ENCODE results near the gene RHBG.

Gene RHBG

DNA sequence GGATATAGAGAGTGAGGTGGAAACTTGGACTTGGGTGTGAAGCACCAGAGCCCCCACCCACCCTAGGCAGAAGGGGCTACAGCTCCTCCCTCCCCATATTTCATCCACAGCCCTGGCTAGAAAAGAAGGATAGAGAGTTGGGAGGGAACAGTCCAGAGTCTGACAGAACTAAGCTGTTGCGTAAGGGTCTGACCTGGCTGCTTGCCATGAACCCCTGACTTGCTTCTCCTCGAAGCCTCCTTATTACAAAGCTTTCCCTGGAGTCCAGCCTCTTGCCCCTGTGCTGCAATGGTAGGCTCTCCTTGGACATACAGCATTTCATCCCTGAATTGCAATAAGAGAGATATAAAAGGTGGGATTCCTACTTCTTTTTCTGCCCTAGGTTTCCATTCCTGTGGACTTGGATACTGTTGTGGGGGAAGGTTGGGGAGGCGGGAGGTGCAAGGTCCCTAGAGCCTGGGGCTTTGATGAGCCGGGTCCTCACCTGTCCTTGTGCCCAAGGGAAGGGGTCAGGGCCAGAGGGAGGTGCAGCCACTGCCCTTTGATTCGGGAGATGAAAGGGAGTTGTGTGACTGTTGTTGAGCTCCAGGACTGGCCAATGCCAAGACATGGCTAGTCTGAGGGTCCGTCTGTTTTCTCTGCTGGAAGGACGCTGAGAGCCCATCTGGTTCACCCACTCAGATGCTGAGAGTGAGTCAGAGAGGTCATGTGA is 2.7 kb downstream of the RHBG start:
- TF ChIP-seq, protein P1, sequence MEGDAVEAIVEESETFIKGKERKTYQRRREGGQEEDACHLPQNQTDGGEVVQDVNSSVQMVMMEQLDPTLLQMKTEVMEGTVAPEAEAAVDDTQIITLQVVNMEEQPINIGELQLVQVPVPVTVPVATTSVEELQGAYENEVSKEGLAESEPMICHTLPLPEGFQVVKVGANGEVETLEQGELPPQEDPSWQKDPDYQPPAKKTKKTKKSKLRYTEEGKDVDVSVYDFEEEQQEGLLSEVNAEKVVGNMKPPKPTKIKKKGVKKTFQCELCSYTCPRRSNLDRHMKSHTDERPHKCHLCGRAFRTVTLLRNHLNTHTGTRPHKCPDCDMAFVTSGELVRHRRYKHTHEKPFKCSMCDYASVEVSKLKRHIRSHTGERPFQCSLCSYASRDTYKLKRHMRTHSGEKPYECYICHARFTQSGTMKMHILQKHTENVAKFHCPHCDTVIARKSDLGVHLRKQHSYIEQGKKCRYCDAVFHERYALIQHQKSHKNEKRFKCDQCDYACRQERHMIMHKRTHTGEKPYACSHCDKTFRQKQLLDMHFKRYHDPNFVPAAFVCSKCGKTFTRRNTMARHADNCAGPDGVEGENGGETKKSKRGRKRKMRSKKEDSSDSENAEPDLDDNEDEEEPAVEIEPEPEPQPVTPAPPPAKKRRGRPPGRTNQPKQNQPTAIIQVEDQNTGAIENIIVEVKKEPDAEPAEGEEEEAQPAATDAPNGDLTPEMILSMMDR (IDR thresholded peaks at IDR 0.05; ENCODE audit: low read depth, low read length): no peak
- DNase-seq (ENCODE audit: low read depth in 2 of 2): peak; percentile 70 to 86

DNA sequence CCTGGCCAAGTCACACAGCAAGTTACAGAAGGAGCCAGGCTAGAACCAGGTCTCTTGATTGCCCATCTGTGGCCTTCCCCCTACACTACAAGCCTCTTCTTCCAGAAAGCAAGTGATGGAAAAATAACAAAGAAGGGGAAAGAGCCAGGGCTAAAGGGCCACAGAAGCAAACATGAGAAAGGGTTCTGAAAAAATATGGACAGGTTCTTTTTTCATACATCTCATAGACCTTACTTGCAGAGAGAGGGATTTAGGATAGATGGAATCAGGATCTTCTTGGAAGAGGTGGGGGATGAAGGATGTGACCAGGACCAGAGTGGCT is 3.2 kb downstream of the RHBG start:
- no peak overlapping the region for H3K4me3 ChIP-seq (replicated peaks in 1 of 2; ENCODE audit: low read depth in 2 of 2, low read length in 2 of 2)
- DNase-seq (ENCODE audit: low read depth in 2 of 2): no peak
- TF ChIP-seq, protein P1 (IDR thresholded peaks at IDR 0.05; ENCODE audit: low read depth, low read length): no peak

More for the DNA sequence above, 2.7 kb downstream of the RHBG start:
- no peak overlapping the region for H3K4me3 ChIP-seq (replicated peaks in 1 of 2; ENCODE audit: low read depth in 2 of 2, low read length in 2 of 2)

DNA sequence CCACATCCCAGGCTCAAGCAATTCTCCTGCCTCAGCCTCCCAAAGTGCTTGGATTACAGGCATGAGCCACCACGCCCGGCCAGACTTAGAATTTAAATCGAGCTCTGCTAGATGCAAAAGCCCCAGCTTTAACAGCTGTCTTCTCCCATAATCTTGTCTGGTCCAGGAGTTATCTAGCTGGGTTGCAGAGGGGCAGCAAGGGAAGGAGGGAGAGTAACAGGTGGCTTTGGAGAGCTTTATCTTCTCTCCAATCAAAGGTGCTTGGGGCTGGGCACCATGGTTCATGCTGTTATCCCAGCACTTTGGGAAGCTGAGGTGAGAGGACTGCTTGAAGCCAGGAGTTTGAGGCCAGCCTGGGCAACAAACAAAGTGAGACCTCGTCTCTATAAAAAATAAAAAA is 3.9 kb downstream of the RHBG start:
- no peak for DNase-seq (ENCODE audit: low read depth in 2 of 2)
- H3K4me3 ChIP-seq (replicated peaks in 1 of 2; ENCODE audit: low read depth in 2 of 2, low read length in 2 of 2): no peak overlapping the region
- TF ChIP-seq, protein P1 (IDR thresholded peaks at IDR 0.05; ENCODE audit: low read depth, low read length): no peak

DNA sequence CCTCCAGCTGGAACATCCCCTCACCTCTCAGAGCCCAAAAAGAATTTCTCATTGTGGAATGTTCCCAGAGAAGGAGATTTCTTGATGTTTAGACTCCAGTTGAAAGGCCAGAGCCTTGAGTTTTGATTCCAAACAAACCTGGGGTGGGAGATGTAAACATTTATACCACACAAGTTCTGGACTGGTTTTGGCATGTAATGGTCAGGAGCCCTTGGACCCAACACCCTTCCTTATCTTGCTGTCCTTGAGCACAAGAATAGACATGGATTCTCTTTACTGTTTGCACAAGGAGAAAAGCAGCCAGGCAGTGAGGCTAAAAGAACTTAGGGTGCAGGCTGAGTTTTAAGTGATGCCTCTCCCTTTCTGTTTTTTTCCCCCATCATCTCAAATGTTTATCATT is 4.5 kb downstream of the RHBG start:
- TF ChIP-seq, protein P1 (IDR thresholded peaks at IDR 0.05; ENCODE audit: low read depth, low read length): no peak
- no peak for DNase-seq (ENCODE audit: low read depth in 2 of 2)

DNA sequence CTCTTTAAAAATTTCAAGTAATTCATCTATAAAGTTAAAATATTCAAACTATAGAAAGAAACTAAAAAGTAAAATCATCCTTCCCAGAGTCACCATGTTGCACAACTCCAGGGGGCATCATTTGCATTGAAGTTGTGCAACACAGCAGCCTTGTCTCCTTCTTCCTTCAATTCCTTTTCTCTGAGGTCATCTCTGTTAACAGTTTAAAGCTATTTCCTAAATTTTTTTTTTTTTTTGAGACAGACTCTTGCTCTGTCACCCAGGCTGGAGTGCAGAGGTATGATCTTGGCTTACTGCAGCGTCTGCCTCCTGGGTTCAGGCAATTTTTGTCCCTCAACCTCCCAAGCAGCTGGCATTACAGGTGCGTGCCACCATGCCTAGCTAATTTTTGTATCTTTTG is 7.1 kb downstream of the RHBG start:
- H3K4me3 ChIP-seq (replicated peaks in 1 of 2; ENCODE audit: low read depth in 2 of 2, low read length in 2 of 2): no peak overlapping the region
- peak; percentile 54 to 81 for DNase-seq (ENCODE audit: low read depth in 2 of 2)
- TF ChIP-seq, protein P1 (IDR thresholded peaks at IDR 0.05; ENCODE audit: low read depth, low read length): no peak

More for the DNA sequence above, 4.5 kb downstream of the RHBG start:
- H3K4me3 ChIP-seq (replicated peaks in 1 of 2; ENCODE audit: low read depth in 2 of 2, low read length in 2 of 2): no peak overlapping the region

DNA sequence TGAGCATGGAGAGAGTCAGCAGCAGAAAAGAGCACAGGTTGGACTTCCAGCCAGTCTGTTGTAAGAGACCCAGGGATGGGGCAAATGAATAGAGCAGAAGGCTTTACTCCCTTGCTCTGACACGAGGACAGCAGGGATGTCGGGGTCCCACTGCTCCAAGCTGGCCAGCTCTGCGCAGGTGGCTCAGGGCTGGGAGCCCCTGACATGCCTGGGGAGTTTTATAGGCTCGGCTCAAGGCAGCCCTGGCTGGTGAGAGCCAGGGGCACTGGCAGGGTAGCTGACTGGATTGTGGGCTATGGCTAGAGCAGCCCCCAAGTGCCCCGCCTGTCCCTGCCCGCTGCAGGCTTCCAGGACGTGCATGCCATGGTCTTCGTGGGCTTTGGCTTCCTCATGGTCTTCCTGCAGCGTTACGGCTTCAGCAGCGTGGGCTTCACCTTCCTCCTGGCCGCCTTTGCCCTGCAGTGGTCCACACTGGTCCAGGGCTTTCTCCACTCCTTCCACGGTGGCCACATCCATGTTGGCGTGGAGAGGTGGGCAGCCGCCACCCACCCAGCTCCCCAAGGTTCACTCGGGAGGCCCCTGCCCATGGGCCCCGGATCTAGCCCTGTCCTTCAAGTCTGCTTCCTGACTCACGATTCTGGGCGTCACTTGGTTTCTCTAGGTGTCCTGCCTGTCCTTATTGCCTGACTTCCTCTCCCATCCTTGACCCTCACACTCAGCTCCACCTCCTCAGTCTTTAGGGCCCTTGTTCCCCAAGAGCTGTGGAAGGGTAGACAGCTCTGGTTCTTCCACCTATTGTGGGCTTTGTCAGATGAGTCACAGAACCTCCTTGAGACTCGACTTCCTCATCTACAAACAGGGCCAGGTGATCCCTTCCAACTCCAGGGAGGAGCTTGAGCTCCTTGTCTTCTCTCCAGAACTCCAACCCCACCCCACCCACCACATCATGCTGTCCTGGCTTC is 8.2 kb downstream of the RHBG start:
- DNase-seq (ENCODE audit: low read depth in 2 of 2): no peak
- TF ChIP-seq, protein P1 (IDR thresholded peaks at IDR 0.05; ENCODE audit: low read depth, low read length): no peak
- H3K4me3 ChIP-seq (replicated peaks in 1 of 2; ENCODE audit: low read depth in 2 of 2, low read length in 2 of 2): no peak overlapping the region
